GM12864 (cell line): Measurements from ENCODE around the gene MGAT1.

Source experiments
- DNase-seq: peaks from one replicate; pipeline ENCODE4 v3.0.0-alpha.2; 2011; ENCODE audit warnings: low read depth
- H3K4me3 ChIP-seq: 2 replicates; pipeline ENCODE4 v1.5.1; 2011; ENCODE audit warnings: mild to moderate bottlenecking, low read depth, low read length, control low read depth
- CTCF ChIP-seq: IDR thresholded peaks from 2 replicates; pipeline ENCODE4 v1.5.1; 2011; ENCODE audit warnings: low read depth, mild to moderate bottlenecking, moderate library complexity, low read length, control low read depth, inconsistent platforms; ENCODE audit errors: missing control alignments

Gene MGAT1

GRCh38 chr5:180802325-180803180 is at the start of gene MGAT1:
Gene MGAT1 (minus strand): TSS chr5:180802806. CDS start chr5:180792971, 9,835 bp downstream.
- DNase-seq = no peak
- H3K4me3 ChIP-seq = peak within 1 kb of the TSS; percentile 95
- no peak for TF ChIP-seq CTCF

GRCh38 chr5:180850434-180851078 is 48.0 kb upstream of the MGAT1 start:
- TF ChIP-seq CTCF = no peak

DNA sequence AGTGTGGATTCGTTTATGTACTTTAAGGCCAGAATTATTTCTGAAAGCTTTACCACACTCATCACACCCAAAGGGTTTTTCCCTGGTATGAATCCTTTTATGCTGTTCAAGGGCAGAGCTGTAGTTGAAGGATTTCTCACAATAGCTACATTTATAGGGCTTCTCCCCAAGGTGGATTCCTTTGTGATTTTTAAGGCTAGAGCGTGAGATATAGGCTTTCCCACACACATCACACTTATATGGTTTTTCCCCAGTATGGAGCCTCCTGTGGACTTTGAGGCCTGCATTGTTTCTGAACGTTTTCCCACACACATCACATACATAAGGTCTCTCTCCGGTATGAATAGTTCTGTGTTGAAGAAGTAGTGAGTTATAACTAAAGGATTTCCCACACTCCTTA is 47.2 kb upstream of the MGAT1 start:
- no peak for TF ChIP-seq CTCF
- no peak overlapping the region for H3K4me3 ChIP-seq

More at GRCh38 chr5:180850434-180851078, 48.0 kb upstream of the MGAT1 start:
- no peak overlapping the region for H3K4me3 ChIP-seq
- no peak for DNase-seq

DNA sequence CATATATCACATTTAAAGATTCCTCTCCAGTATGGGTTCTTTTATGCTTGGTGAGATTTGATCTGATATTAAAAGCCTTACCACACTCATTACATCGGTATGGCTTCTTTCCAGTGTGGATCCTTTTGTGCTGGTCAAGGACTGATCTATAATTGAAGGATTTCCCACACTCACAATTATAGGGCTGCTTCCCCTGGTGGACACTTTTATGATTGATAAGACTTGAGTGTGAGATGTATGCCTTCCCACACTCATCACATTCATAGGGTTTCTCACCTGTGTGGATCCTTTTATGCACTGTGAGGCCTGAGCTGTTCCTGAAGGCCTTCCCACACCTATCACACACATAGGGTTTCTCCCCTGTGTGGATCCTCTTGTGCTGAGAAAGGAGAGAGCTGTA is 46.3 kb upstream of the MGAT1 start:
- no peak for DNase-seq

More for the DNA sequence above, 47.2 kb upstream of the MGAT1 start:
- no peak for DNase-seq

DNA sequence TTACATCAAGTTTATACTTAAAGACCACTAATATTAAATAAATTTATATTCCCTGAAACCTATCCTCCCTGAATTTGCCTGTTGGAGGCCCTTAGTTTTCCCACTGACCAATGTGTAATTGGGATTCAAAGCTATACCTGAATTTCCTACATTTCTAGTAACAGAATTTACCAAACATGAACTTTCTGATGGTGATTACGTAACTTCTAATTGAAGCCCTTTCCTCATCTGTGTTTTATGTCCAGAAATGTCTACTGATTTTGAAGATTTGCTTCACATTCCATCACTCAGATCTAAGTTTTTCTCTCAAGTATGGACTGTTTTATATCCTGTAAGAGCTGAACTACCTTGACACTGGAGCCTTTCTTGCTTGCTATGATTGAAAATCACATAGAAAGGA is 45.7 kb upstream of the MGAT1 start:
- no peak overlapping the region for H3K4me3 ChIP-seq
- TF ChIP-seq CTCF = no peak
- no peak for DNase-seq

More for the DNA sequence above, 46.3 kb upstream of the MGAT1 start:
- TF ChIP-seq CTCF = peak; percentile 12
- H3K4me3 ChIP-seq = no peak overlapping the region

- TF ChIP-seq CTCF = no peak
- DNase-seq = no peak
- H3K4me3 ChIP-seq = no peak overlapping the region
Measured at GRCh38 chr5:180847026-180847425, 44.4 kb upstream of the MGAT1 start.

- no peak for DNase-seq
- H3K4me3 ChIP-seq = no peak overlapping the region
- no peak for TF ChIP-seq CTCF
Measured at GRCh38 chr5:180844858-180845257, 42.3 kb upstream of the MGAT1 start.
